Measurements from ENCODE around the gene ITGB2. TPM values are rescaled to one million over a fixed set of nuclear protein-coding genes. Genes with fewer than 3 reads are reported as not detected.

The ITGB2 gene
- total RNA-seq, 2 donors from 2014 or later = 161 to 166 TPM

DNA sequence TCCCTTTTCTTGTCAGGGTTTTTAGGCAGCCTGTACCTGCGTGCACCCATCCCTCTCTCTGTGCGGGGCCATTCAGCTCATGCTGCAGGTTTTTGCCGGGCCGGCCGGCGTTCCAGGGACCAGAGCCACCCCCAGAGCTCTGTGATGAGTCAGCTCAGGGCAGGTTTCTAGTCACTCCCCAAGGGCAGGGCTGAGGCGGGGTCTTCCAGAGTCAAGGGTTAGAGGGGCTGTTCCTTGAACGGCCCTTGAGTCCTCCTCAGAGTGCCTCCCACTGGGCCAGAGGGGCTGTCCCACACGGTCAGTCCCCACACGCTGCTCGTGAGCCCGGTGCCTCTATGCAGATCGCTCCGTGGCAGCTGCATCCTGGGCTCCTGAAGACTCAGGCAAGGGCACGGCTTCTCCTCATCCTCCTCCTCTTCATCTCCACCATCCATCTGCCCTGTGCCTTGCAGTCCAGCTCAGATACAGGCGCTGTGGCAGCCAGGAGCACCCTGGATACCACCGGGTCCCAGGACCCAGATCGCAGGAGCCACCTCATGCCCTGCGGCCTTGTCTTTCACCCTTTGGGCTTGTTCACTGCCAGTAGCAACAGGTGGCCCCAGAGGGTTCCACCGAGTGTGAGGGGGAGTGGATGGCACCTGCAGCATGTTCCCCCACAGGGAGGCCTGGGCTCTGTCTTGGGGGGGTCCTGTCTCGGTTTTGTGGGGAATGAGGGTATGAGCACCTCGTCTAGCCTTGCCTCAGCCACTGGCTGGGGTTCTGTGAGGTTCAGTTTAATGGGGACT is 36.5 kb upstream of the ITGB2 start:
- Histone ChIP-seq H3K4me1 (ENCODE audit: control insufficient read depth in 1 of 2, low read depth in 2 of 2) (peaks cover 49 to 81% of the 10 kb centered on the region in 2 donors), H3K36me3 (no peaks in the 10 kb centered on the region), H3K27ac (peak overlapping the region; percentile 85 to 94), H3K9me3 (no peaks in the 10 kb centered on the region), H3K27me3 (replicated peaks; ENCODE audit: insufficient read depth) (no peaks in the 10 kb centered on the region), H3K4me3 (no peak overlapping the region)
- DNase-seq (ENCODE audit: low spot score) = no peak
- no peak for TF ChIP-seq CTCF (IDR thresholded peaks at IDR 0.05)
- ATAC-seq (ENCODE audit: insufficient number of reproducible peaks, low FRiP score, low read depth) = no peak

GRCh38 chr21:44956356-44957046 is 35.8 kb upstream of the ITGB2 start:
- no peak overlapping the region for H3K27ac ChIP-seq
- no peaks in the 10 kb centered on the region for H3K36me3 ChIP-seq
- no peaks in the 10 kb centered on the region for H3K27me3 ChIP-seq (replicated peaks; ENCODE audit: insufficient read depth)
- ATAC-seq (ENCODE audit: insufficient number of reproducible peaks, low FRiP score, low read depth) (no peak), DNase-seq (ENCODE audit: low spot score) (no peak)
- no peak for TF ChIP-seq CTCF (IDR thresholded peaks at IDR 0.05)
- H3K4me3 ChIP-seq = no peak overlapping the region
- H3K4me1 ChIP-seq (ENCODE audit: control insufficient read depth in 1 of 2, low read depth in 2 of 2) = peaks cover 44 to 80% of the 10 kb centered on the region in 2 donors
- no peaks in the 10 kb centered on the region for H3K9me3 ChIP-seq

GRCh38 chr21:44955798-44956175 is 35.1 kb upstream of the ITGB2 start:
- ATAC-seq (ENCODE audit: insufficient number of reproducible peaks, low FRiP score, low read depth) (no peak), DNase-seq (ENCODE audit: low spot score) (no peak)
- no peak overlapping the region for H3K4me3 ChIP-seq
- no peaks in the 10 kb centered on the region for H3K27me3 ChIP-seq (replicated peaks; ENCODE audit: insufficient read depth)
- H3K27ac ChIP-seq = no peak overlapping the region
- no peak for TF ChIP-seq CTCF (IDR thresholded peaks at IDR 0.05)
- no peaks in the 10 kb centered on the region for H3K9me3 ChIP-seq
- H3K4me1 ChIP-seq (ENCODE audit: control insufficient read depth in 1 of 2, low read depth in 2 of 2) = peaks cover 38 to 78% of the 10 kb centered on the region in 2 donors
- no peaks in the 10 kb centered on the region for H3K36me3 ChIP-seq

GRCh38 chr21:44955141-44955797 is 34.6 kb upstream of the ITGB2 start:
- Histone ChIP-seq H3K9me3 (no peaks in the 10 kb centered on the region), H3K27me3 (replicated peaks; ENCODE audit: insufficient read depth) (no peaks in the 10 kb centered on the region), H3K4me3 (no peak overlapping the region), H3K4me1 (ENCODE audit: control insufficient read depth in 1 of 2, low read depth in 2 of 2) (peaks cover 39 to 78% of the 10 kb centered on the region in 2 donors), H3K27ac (no peak overlapping the region), H3K36me3 (no peaks in the 10 kb centered on the region)
- DNase-seq (ENCODE audit: low spot score) = no peak
- TF ChIP-seq CTCF (IDR thresholded peaks at IDR 0.05) = no peak
- no peak for ATAC-seq (ENCODE audit: insufficient number of reproducible peaks, low FRiP score, low read depth)

GRCh38 chr21:44954281-44954771 is 33.6 kb upstream of the ITGB2 start:
- Histone ChIP-seq H3K4me1 (ENCODE audit: control insufficient read depth in 1 of 2, low read depth in 2 of 2) (peaks cover 37 to 78% of the 10 kb centered on the region in 2 donors), H3K4me3 (no peak overlapping the region)
- ATAC-seq (ENCODE audit: insufficient number of reproducible peaks, low FRiP score, low read depth) = no peak

More at GRCh38 chr21:44954281-44954771, 33.6 kb upstream of the ITGB2 start:
- no peaks in the 10 kb centered on the region for H3K27me3 ChIP-seq (replicated peaks; ENCODE audit: insufficient read depth)
- H3K36me3 ChIP-seq = no peaks in the 10 kb centered on the region
- no peak for DNase-seq (ENCODE audit: low spot score)
- TF ChIP-seq CTCF (IDR thresholded peaks at IDR 0.05) = no peak
- H3K27ac ChIP-seq = peak overlapping the region; percentile 67 to 87
- H3K9me3 ChIP-seq = no peaks in the 10 kb centered on the region
